ENCODE measurements around the gene AFF3.

DNA sequence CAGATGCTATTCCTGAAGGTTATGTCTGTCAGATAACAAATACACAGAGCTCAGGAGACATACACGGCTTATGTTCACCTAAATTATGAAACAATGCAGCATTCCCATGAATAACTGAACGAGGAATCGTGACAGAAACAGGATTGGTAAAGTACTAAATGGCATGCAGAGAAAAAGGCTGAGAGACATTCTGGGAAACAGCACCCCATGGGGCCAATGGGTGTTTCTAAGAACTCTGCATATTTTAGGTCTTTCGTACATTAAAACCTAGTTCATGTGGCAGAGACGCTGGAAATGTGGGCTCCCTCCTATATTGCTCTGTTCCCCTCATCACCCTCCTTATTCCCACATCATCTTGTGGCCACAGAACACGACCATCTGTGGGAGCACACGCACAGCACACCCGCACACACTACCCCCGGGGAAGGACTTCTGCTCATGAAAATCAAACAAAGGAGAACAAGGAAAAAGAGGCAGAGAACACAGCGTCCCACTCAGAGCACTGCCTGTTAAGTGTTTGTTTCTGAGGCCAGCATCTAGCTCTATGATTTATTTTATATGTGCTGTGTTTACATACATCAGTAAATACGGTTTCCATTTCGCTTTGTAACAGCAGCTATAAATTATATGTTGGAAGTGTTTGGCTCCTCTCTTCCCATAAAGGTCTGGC lies 143.6 kb downstream of the AFF3 start:
- no peak for TF ChIP-seq ARNTL (CRISPR knock-in tag; IDR thresholded peaks at IDR 0.05; ENCODE audit: borderline replicate concordance, low read depth)
- TF ChIP-seq, protein P1, sequence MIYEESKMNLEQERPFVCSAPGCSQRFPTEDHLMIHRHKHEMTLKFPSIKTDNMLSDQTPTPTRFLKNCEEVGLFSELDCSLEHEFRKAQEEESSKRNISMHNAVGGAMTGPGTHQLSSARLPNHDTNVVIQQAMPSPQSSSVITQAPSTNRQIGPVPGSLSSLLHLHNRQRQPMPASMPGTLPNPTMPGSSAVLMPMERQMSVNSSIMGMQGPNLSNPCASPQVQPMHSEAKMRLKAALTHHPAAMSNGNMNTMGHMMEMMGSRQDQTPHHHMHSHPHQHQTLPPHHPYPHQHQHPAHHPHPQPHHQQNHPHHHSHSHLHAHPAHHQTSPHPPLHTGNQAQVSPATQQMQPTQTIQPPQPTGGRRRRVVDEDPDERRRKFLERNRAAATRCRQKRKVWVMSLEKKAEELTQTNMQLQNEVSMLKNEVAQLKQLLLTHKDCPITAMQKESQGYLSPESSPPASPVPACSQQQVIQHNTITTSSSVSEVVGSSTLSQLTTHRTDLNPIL (CRISPR knock-in tag; IDR thresholded peaks at IDR 0.05; ENCODE audit: low read depth) = no peak
- TF ChIP-seq SNAI2 (CRISPR knock-in tag; IDR thresholded peaks at IDR 0.05) = no peak
- TF ChIP-seq TOX (CRISPR knock-in tag; IDR thresholded peaks at IDR 0.05; ENCODE audit: borderline replicate concordance) = no peak
- TF ChIP-seq RARB (CRISPR knock-in tag; IDR thresholded peaks at IDR 0.05) = no peak
- TF ChIP-seq ZC3H10 (CRISPR knock-in tag; IDR thresholded peaks at IDR 0.05) = no peak
- TF ChIP-seq, protein P2, sequence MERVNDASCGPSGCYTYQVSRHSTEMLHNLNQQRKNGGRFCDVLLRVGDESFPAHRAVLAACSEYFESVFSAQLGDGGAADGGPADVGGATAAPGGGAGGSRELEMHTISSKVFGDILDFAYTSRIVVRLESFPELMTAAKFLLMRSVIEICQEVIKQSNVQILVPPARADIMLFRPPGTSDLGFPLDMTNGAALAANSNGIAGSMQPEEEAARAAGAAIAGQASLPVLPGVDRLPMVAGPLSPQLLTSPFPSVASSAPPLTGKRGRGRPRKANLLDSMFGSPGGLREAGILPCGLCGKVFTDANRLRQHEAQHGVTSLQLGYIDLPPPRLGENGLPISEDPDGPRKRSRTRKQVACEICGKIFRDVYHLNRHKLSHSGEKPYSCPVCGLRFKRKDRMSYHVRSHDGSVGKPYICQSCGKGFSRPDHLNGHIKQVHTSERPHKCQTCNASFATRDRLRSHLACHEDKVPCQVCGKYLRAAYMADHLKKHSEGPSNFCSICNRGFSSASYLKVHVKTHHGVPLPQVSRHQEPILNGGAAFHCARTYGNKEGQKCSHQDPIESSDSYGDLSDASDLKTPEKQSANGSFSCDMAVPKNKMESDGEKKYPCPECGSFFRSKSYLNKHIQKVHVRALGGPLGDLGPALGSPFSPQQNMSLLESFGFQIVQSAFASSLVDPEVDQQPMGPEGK (CRISPR knock-in tag; IDR thresholded peaks at IDR 0.05; ENCODE audit: borderline replicate concordance) = no peak
- TF ChIP-seq ZNF565 (CRISPR knock-in tag; conservative IDR thresholded peaks at IDR 0.05; ENCODE audit: low read depth) = no peak
- no peak for TF ChIP-seq ZFP3 (CRISPR knock-in tag; IDR thresholded peaks at IDR 0.05)
- TF ChIP-seq GLIS3 (CRISPR knock-in tag; IDR thresholded peaks at IDR 0.05) = no peak
- TF ChIP-seq, protein P3, sequence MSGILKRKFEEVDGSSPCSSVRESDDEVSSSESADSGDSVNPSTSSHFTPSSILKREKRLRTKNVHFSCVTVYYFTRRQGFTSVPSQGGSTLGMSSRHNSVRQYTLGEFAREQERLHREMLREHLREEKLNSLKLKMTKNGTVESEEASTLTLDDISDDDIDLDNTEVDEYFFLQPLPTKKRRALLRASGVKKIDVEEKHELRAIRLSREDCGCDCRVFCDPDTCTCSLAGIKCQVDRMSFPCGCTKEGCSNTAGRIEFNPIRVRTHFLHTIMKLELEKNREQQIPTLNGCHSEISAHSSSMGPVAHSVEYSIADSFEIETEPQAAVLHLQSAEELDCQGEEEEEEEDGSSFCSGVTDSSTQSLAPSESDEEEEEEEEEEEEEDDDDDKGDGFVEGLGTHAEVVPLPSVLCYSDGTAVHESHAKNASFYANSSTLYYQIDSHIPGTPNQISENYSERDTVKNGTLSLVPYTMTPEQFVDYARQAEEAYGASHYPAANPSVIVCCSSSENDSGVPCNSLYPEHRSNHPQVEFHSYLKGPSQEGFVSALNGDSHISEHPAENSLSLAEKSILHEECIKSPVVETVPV (CRISPR knock-in tag; IDR thresholded peaks at IDR 0.05) = no peak

Measured in SK-N-SH treated with all-trans-retinoic acid at 6 μM for 48 hours (cell line).